WTC11 (cell line): ENCODE data around the gene MYLK. TPM values are rescaled to one million over a fixed set of nuclear protein-coding genes. Genes with fewer than 3 reads are reported as not detected.

Experiments used
- ATAC-seq: fragments of 200-7000 bp; cut with Tn5 transposase; 2 replicates; pipeline ENCODE4 v1.10.0; 2021; ENCODE audit warnings: mild to moderate bottlenecking, moderate library complexity
- CTCF ChIA-PET: fragments of 300-600 bp; sonication (Branson Sonifier 250); formaldehyde crosslinking; loops from one replicate; lab custom pipeline; 2021; ENCODE audit warnings: antibody characterized with exemption; lab: Charles Lee
- POLR2A ChIA-PET: fragments of 350-600 bp; sonication (Branson Sonifier 250); formaldehyde crosslinking; loops from one replicate; lab custom pipeline; 2021; ENCODE audit warnings: antibody characterized with exemption; lab: Charles Lee
- DNase-seq: peaks from one replicate; pipeline ENCODE4 v3.0.0; 2021; ENCODE audit warnings: low spot score
- H3K27ac Mint-ChIP-seq: 2 replicates; pipeline ENCODE4 v1.8.0; 2021; ENCODE audit warnings: mixed read lengths
- H3K27me3 Mint-ChIP-seq: 2 replicates; pipeline ENCODE4 v1.8.0; 2021; ENCODE audit warnings: low read depth, mild to moderate bottlenecking, moderate library complexity, mixed read lengths
- H3K36me3 Mint-ChIP-seq: 2 replicates; pipeline ENCODE4 v1.8.0; 2021; ENCODE audit warnings: mixed read lengths
- H3K4me1 Mint-ChIP-seq: 2 replicates; pipeline ENCODE4 v1.8.0; 2022; ENCODE audit warnings: mixed read lengths
- H3K4me3 Mint-ChIP-seq: 2 replicates; pipeline ENCODE4 v1.8.0; 2021; ENCODE audit warnings: mild to moderate bottlenecking, moderate library complexity, mixed read lengths
- H3K9me3 Mint-ChIP-seq: 2 replicates; pipeline ENCODE4 v1.8.0; 2021; ENCODE audit warnings: mixed read lengths
- CREM ChIP-seq: sonication (generic); formaldehyde crosslinking; IDR thresholded peaks from 2 replicates; pipeline ENCODE4 v1.8.1; 2022; ENCODE audit warnings: mild to moderate bottlenecking, missing genetic modification reagents, moderate library complexity
- GABPB1 ChIP-seq: sonication (generic); formaldehyde crosslinking; IDR thresholded peaks from 2 replicates; pipeline ENCODE4 v1.8.1; 2023; ENCODE audit warnings: mild to moderate bottlenecking, missing genetic modification reagents
- IRF2 ChIP-seq: sonication (generic); formaldehyde crosslinking; IDR thresholded peaks from 2 replicates; pipeline ENCODE4 v1.8.0; 2022; ENCODE audit warnings: low read depth, missing genetic modification reagents, borderline replicate concordance
- KAT7 ChIP-seq: sonication (generic); formaldehyde crosslinking; IDR thresholded peaks from 2 replicates; pipeline ENCODE4 v1.8.1; 2023; ENCODE audit warnings: missing genetic modification reagents, mild to moderate bottlenecking, borderline replicate concordance
- NFATC4 ChIP-seq: fragments of 250-450 bp; sonication (Bioruptor Pico); IDR thresholded peaks from 2 replicates; pipeline ENCODE4 v1.9.0; 2021; ENCODE audit warnings: mild to moderate bottlenecking
- NFE2L1 ChIP-seq: sonication (generic); formaldehyde crosslinking; IDR thresholded peaks from 2 replicates; pipeline ENCODE4 v1.8.1; 2023; ENCODE audit warnings: missing genetic modification reagents
- SMAD3 ChIP-seq: sonication (generic); formaldehyde crosslinking; IDR thresholded peaks from 2 replicates; pipeline ENCODE4 v1.8.0; 2022; ENCODE audit warnings: missing genetic modification reagents, mild to moderate bottlenecking, borderline replicate concordance
- SMAD4 ChIP-seq: sonication (generic); formaldehyde crosslinking; IDR thresholded peaks from 2 replicates; pipeline ENCODE4 v1.8.0; 2022; ENCODE audit warnings: mild to moderate bottlenecking, missing genetic modification reagents
- ZNF416 ChIP-seq: fragments of 250-450 bp; sonication (Bioruptor Pico); IDR thresholded peaks from 2 replicates; pipeline ENCODE4 v1.9.0; 2021; ENCODE audit warnings: mild to moderate bottlenecking, inconsistent platforms
- ZNF423 ChIP-seq: fragments of 250-450 bp; sonication (Bioruptor Pico); IDR thresholded peaks from 2 replicates; pipeline ENCODE4 v2.1.2; 2022; ENCODE audit warnings: mild to moderate bottlenecking, moderate library complexity
- total RNA-seq: library from RNA; stranded (reverse); gene quantifications from 3 replicates; pipeline ENCODE4 v1.2.3, GENCODE V29; 2021
- TF ChIP-seq, protein P1 (sequence below): sonication (generic); formaldehyde crosslinking; IDR thresholded peaks from 2 replicates; pipeline ENCODE4 v1.8.1; 2022; ENCODE audit warnings: low read depth, missing genetic modification reagents, borderline replicate concordance
- TF ChIP-seq, protein P2 (sequence below): sonication (generic); formaldehyde crosslinking; IDR thresholded peaks from 2 replicates; pipeline ENCODE4 v1.8.0; 2023; ENCODE audit warnings: missing genetic modification reagents
- TF ChIP-seq, protein P3 (sequence below): fragments of 250-450 bp; sonication (Bioruptor Pico); IDR thresholded peaks from 2 replicates; pipeline ENCODE4 v2.1.2; 2022; ENCODE audit warnings: mild to moderate bottlenecking, moderate library complexity
- TF ChIP-seq, protein P4 (sequence below): fragments of 250-450 bp; sonication (Bioruptor Pico); conservative IDR thresholded peaks from 2 replicates; pipeline ENCODE4 v1.9.0; 2021; ENCODE audit warnings: mild to moderate bottlenecking

The MYLK gene
- total RNA-seq, 1 experiment from 2014 or later: 10.4 TPM

DNA sequence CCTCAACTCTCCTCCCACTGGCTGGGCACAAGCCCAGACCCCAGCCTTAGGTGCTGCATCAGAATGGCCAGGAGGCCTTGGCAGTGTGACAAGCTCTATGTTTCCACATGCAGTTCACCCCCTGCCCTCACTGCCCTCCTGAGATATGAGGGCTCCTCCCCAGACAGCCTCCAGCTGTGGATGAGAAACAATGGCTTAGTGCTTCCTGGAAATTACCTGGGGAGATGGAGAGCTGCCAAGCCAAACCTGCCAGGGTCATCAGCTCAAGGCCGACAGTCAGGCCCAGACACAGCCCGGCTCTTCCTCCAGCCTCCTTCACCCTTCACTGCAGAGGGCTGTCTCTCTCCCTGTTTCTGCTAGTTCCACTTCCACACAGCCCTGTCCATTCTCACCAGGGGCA, 76.3 kb downstream of the MYLK start:
- Mint-ChIP-seq H3K4me3 (no peak overlapping the region), H3K9me3 (no peaks in the 10 kb centered on the region), H3K27ac (no peak overlapping the region), H3K36me3 (no peaks in the 10 kb centered on the region), H3K27me3 (no peaks in the 10 kb centered on the region), H3K4me1 (no peaks in the 10 kb centered on the region)
- TF ChIP-seq, protein P1, sequence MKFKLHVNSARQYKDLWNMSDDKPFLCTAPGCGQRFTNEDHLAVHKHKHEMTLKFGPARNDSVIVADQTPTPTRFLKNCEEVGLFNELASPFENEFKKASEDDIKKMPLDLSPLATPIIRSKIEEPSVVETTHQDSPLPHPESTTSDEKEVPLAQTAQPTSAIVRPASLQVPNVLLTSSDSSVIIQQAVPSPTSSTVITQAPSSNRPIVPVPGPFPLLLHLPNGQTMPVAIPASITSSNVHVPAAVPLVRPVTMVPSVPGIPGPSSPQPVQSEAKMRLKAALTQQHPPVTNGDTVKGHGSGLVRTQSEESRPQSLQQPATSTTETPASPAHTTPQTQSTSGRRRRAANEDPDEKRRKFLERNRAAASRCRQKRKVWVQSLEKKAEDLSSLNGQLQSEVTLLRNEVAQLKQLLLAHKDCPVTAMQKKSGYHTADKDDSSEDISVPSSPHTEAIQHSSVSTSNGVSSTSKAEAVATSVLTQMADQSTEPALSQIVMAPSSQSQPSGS (CRISPR knock-in tag): no peak
- TF ChIP-seq SMAD4: no peak
- TF ChIP-seq GABPB1 (CRISPR knock-in tag): 0 out of 2 replicates have a peak, but pooled peaks have one; percentile 20
- ATAC-seq (no peak), DNase-seq (no peak)
- POLR2A ChIA-PET: interaction anchor here (0.6 kb wide), 1 partner anchor 120 kb away, joined by 4 read pairs; no protein-coding TSS in a partner anchor
- CTCF ChIA-PET: interaction anchor here (0.6 to 1.4 kb wide), 3 partner anchors 13 to 492 kb away, joined by 3 to 6 read pairs (median 3); no protein-coding TSS in a partner anchor

DNA sequence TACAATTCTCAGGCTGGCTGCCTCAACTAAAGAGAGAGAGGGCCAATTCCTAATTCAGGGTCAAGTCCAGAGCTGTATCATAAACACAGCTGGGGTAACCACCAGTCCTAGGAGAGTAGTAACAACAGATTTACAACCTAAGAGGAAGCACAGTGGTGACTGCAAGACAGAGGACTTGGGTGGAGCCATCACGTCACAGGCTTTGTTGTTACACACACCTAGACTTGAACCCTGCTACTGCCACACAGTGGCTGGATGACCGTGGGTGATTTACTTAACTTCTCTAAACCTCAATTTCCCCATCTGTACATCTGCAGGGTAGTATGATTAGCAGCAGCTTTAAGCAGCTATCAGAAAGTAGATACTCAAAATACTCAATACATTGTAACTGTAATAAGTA, 78.6 kb downstream of the MYLK start:
- CTCF ChIA-PET: interaction anchor here (1.3 kb wide), 1 partner anchor 76 kb away, joined by 3 read pairs; no protein-coding TSS in a partner anchor
- H3K4me3 Mint-ChIP-seq: no peak overlapping the region
- no peaks in the 10 kb centered on the region for H3K27me3 Mint-ChIP-seq
- H3K27ac Mint-ChIP-seq: no peak overlapping the region
- no peaks in the 10 kb centered on the region for H3K9me3 Mint-ChIP-seq
- DNase-seq: no peak
- no peaks in the 10 kb centered on the region for H3K36me3 Mint-ChIP-seq
- POLR2A ChIA-PET: no interaction called here
- no peaks in the 10 kb centered on the region for H3K4me1 Mint-ChIP-seq
- no peak for ATAC-seq
- no peak for TF ChIP-seq ZNF423 (CRISPR knock-in tag)
- no peak for TF ChIP-seq IRF2 (CRISPR knock-in tag)
- no peak for TF ChIP-seq ZNF416 (CRISPR knock-in tag)
- TF ChIP-seq, protein P2, sequence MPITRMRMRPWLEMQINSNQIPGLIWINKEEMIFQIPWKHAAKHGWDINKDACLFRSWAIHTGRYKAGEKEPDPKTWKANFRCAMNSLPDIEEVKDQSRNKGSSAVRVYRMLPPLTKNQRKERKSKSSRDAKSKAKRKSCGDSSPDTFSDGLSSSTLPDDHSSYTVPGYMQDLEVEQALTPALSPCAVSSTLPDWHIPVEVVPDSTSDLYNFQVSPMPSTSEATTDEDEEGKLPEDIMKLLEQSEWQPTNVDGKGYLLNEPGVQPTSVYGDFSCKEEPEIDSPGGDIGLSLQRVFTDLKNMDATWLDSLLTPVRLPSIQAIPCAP (CRISPR knock-in tag): no peak

DNA sequence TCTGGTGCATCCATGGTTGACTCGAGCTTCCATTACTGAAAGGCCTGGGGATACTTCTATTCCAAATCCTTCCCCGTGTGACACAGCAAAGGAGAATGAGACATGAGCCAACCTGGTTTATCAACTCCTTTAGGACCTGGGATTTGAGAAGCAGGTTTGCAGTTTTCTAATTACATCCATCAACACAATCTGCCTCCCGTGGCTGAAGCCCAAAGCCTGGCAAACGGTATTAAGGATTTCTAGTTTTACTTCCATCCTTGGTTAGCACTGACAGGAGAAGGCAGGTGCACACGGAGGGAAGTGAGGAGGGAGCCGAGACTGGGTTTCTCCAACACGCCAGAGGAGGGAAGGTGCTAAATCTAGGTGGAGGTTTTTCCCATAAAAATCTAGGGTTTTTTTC, 79.0 kb downstream of the MYLK start:
- no peak overlapping the region for H3K4me3 Mint-ChIP-seq
- H3K4me1 Mint-ChIP-seq: no peaks in the 10 kb centered on the region
- POLR2A ChIA-PET: no interaction called here
- TF ChIP-seq SMAD3 (CRISPR knock-in tag): no peak
- TF ChIP-seq, protein P3, sequence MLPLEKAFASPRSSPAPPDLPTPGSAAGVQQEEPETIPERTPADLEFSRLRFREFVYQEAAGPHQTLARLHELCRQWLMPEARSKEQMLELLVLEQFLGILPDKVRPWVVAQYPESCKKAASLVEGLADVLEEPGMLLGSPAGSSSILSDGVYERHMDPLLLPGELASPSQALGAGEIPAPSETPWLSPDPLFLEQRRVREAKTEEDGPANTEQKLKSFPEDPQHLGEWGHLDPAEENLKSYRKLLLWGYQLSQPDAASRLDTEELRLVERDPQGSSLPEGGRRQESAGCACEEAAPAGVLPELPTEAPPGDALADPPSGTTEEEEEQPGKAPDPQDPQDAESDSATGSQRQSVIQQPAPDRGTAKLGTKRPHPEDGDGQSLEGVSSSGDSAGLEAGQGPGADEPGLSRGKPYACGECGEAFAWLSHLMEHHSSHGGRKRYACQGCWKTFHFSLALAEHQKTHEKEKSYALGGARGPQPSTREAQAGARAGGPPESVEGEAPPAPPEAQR (CRISPR knock-in tag): no peak
- no peak for TF ChIP-seq ZNF416 (CRISPR knock-in tag)
- TF ChIP-seq NFE2L1: no peak
- H3K27me3 Mint-ChIP-seq: no peaks in the 10 kb centered on the region
- no peaks in the 10 kb centered on the region for H3K36me3 Mint-ChIP-seq
- DNase-seq (no peak), ATAC-seq (no peak)
- H3K9me3 Mint-ChIP-seq: no peaks in the 10 kb centered on the region
- CTCF ChIA-PET: interaction anchor here (1.3 kb wide), 1 partner anchor 77 kb away, joined by 3 read pairs; no protein-coding TSS in a partner anchor
- no peak overlapping the region for H3K27ac Mint-ChIP-seq

DNA sequence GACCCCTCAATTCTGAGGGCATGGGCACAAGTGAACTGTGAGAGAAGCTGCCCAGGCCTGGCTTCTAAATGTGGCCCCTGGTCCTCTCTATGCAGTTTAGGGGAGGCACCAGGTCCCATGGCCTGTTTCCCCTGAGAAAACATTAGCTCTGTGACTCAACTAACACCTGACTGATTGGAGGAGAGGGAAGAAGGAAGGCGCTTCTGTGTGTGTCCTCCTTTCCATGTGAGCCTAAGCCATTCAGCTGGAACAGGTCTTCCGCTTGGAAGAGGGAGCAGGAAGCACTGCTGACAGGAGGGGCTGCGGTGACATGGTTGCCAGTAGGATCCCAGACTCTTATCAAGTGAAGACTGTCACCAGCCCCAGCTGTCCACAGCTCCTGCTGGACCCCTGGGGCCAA, 79.5 kb downstream of the MYLK start:
- Mint-ChIP-seq H3K9me3 (no peaks in the 10 kb centered on the region), H3K36me3 (no peaks in the 10 kb centered on the region)
- no peak for DNase-seq
- CTCF ChIA-PET: no interaction called here
- no peak for TF ChIP-seq KAT7 (CRISPR knock-in tag)
- TF ChIP-seq, protein P4, sequence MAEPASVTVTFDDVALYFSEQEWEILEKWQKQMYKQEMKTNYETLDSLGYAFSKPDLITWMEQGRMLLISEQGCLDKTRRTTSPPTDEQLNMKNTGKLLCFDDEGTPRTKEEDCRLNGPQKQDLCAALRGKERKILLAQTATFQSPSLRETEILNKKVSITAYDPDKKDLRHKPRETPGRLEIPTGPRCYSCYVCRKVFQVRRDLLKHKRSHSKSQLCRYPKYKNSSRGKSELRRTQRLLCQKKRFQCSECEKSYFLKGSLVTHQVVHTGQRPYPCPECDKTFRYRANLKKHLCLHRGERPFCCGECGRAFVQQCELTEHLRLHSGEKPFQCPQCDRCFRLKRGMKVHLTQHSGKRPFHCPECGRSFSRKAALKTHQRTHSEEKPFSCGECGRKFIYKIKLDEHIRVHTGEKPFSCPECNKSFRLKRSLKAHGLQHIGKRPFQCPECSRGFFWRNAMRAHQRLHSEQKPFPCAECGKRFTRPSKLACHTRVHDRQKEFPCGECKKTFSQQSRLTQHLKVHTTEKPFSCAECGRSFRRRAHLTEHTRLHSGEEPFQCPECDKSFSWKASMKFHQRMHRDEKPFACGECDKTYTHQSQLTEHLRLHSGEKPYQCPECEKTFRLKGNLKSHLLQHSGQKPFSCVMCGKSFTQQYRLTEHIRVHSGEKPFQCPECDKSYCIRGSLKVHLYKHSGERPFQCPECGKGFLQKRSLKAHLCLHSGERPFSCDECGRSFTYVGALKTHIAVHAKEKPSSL (CRISPR knock-in tag): no peak
- no peak for TF ChIP-seq CREM (CRISPR knock-in tag)
- TF ChIP-seq NFATC4: no peak
- TF ChIP-seq, all 79 proteins: peak for 0
- ATAC-seq: no peak
- no peaks in the 10 kb centered on the region for H3K27me3 Mint-ChIP-seq
- H3K4me1 Mint-ChIP-seq: peaks cover 1% of the 10 kb centered on the region
- H3K27ac Mint-ChIP-seq: no peak overlapping the region
- POLR2A ChIA-PET: no interaction called here
- no peak overlapping the region for H3K4me3 Mint-ChIP-seq
